Neural cell (in vitro differentiated cells): ENCODE measurements around the gene SYNC. TPM values are rescaled to one million over a fixed set of nuclear protein-coding genes. Genes with fewer than 3 reads are reported as not detected.

Source experiments
- H2AFZ ChIP-seq: fragments of 200-600, 300-800 bp; sonication (generic), shearing (Covaris generic); 2 replicates; pipeline ENCODE4 v1.6.0; 2014; ENCODE audit warnings: low read depth, mild to moderate bottlenecking, antibody characterized with exemption, low read length, moderate library complexity
- H3F3A ChIP-seq: fragments of 200-600 bp; shearing (Covaris generic); 2 replicates; pipeline ENCODE4 v1.6.1; 2016; ENCODE audit warnings: mild to moderate bottlenecking, moderate library complexity, mixed read lengths, antibody characterized with exemption, low read length; ENCODE audit not compliant: insufficient read depth, poor library complexity, severe bottlenecking
- H3K27ac ChIP-seq: fragments of 200-600, 300-800 bp; sonication (generic), shearing (Covaris generic); 2 replicates; pipeline ENCODE4 v1.5.1; 2014; ENCODE audit warnings: mild to moderate bottlenecking, low read length, moderate library complexity
- H3K27me3 ChIP-seq: fragments of 300-800, 200-600 bp; sonication (generic), shearing (Covaris generic); 2 replicates; pipeline ENCODE4 v1.6.0; 2014; ENCODE audit warnings: mild to moderate bottlenecking, low read depth, low read length, moderate library complexity; ENCODE audit not compliant: insufficient read depth
- H3K36me3 ChIP-seq: fragments of 300-800, 200-600 bp; sonication (generic), shearing (Covaris generic); 2 replicates; pipeline ENCODE4 v1.5.1; 2014; ENCODE audit warnings: mild to moderate bottlenecking, antibody characterized with exemption, low read length, moderate library complexity; ENCODE audit not compliant: insufficient read depth
- H3K4me2 ChIP-seq: fragments of 300-800, 200-600 bp; sonication (generic), shearing (Covaris generic); 2 replicates; pipeline ENCODE4 v1.6.0; 2014; ENCODE audit warnings: mild to moderate bottlenecking, low read length
- H3K4me3 ChIP-seq: fragments of 300-800, 200-600 bp; sonication (generic), shearing (Covaris generic); 2 replicates; pipeline ENCODE4 v1.5.1; 2014; ENCODE audit warnings: mild to moderate bottlenecking, low read length, moderate library complexity
- H3K79me2 ChIP-seq: fragments of 200-600 bp; shearing (Covaris generic); replicated peaks from 2 replicates; pipeline ENCODE4 v1.6.0; 2014; ENCODE audit warnings: mild to moderate bottlenecking, low read length, moderate library complexity; ENCODE audit not compliant: insufficient read depth
- H3K9ac ChIP-seq: fragments of 300-800, 200-600 bp; sonication (generic), shearing (Covaris generic); 2 replicates; pipeline ENCODE4 v1.6.1; 2016; ENCODE audit warnings: mild to moderate bottlenecking, low read length, mixed read lengths
- H3K9me2 ChIP-seq: fragments of 200-600 bp; shearing (Covaris generic); 2 replicates; pipeline ENCODE4 v1.6.1; 2016; ENCODE audit warnings: mild to moderate bottlenecking, low read length, mixed read lengths; ENCODE audit not compliant: insufficient read depth
- H3K9me3 ChIP-seq: fragments of 200-600, 300-800 bp; sonication (generic), shearing (Covaris generic); 2 replicates; pipeline ENCODE4 v1.6.1; 2016; ENCODE audit warnings: mild to moderate bottlenecking, mixed run types, low read length, moderate library complexity, mixed read lengths
- H4K20me1 ChIP-seq: fragments of 200-600 bp; shearing (Covaris generic); 2 replicates; pipeline ENCODE4 v1.6.1; 2016; ENCODE audit warnings: mild to moderate bottlenecking, mixed run types; ENCODE audit not compliant: insufficient read depth
- CTCF ChIP-seq: fragments of 450-650 bp; IDR thresholded peaks from 2 replicates; pipeline ENCODE4 v1.5.1; 2014; ENCODE audit warnings: antibody characterized with exemption, mild to moderate bottlenecking, moderate library complexity; ENCODE audit not compliant: poor library complexity, severe bottlenecking
- EP300 ChIP-seq: fragments of 450-650 bp; conservative IDR thresholded peaks from 2 replicates; pipeline ENCODE4 v1.6.1; 2014; ENCODE audit warnings: antibody characterized with exemption, mild to moderate bottlenecking, moderate library complexity; ENCODE audit not compliant: poor library complexity, severe bottlenecking
- EZH2 ChIP-seq: fragments of 200-600, 300-800 bp; shearing (Covaris generic), sonication (generic); IDR thresholded peaks from 2 replicates; pipeline ENCODE4 v1.6.1; 2014; ENCODE audit warnings: antibody characterized with exemption, low read length, borderline replicate concordance, mild to moderate bottlenecking; ENCODE audit not compliant: insufficient read depth, poor library complexity, severe bottlenecking
- MXI1 ChIP-seq: fragments of 450-650 bp; conservative IDR thresholded peaks from 2 replicates; pipeline ENCODE4 v1.6.1; 2014; ENCODE audit warnings: antibody characterized with exemption, mild to moderate bottlenecking; ENCODE audit not compliant: poor library complexity, severe bottlenecking
- POLR2AphosphoS5 ChIP-seq: IDR thresholded peaks from 2 replicates; pipeline ENCODE4 v1.6.1; 2012
- RAD21 ChIP-seq: fragments of 450-650 bp; conservative IDR thresholded peaks from 2 replicates; pipeline ENCODE4 v1.6.1; 2014; ENCODE audit warnings: antibody characterized with exemption, mild to moderate bottlenecking, moderate library complexity
- REST ChIP-seq: IDR thresholded peaks from 2 replicates; pipeline ENCODE4 v1.6.1; 2012; ENCODE audit warnings: borderline replicate concordance
- SMC3 ChIP-seq: fragments of 450-650 bp; conservative IDR thresholded peaks from 2 replicates; pipeline ENCODE4 v1.6.1; 2014; ENCODE audit warnings: antibody characterized with exemption, mild to moderate bottlenecking, moderate library complexity; ENCODE audit not compliant: poor library complexity
- TAF1 ChIP-seq: IDR thresholded peaks from 2 replicates; pipeline ENCODE4 v1.6.1; 2012; ENCODE audit warnings: low read depth
- polyA plus RNA-seq: library from polyadenylated mRNA; depleted of rRNA; stranded (reverse); fragments of >200 nt; gene quantifications from 2 replicates; pipeline ENCODE4 v1.2.3, GENCODE V29; 2014

Gene SYNC
- polyA plus RNA-seq, 1 donor from 2014 or later = not detected

GRCh38 chr1:32650248-32650751, 52.3 kb downstream of the SYNC start, which contains the start of gene ZBTB8OS:
Gene ZBTB8OS (minus strand): TSS chr1:32650550. CDS start chr1:32650529, 21 bp downstream.
- Histone ChIP-seq H3K9me3 (no peaks in the 10 kb centered on the region), H2AFZ (peak within 1 kb of the TSS; percentile 86), H3F3A (peaks cover 4% of the 10 kb centered on the region), H3K36me3 (no peaks in the 10 kb centered on the region), H3K4me3 (peak within 1 kb of the TSS; percentile 74), H3K27ac (peak within 1 kb of the TSS; percentile 100), H3K27me3 (no peaks in the 10 kb centered on the region), H4K20me1 (no peaks in the 10 kb centered on the region), H3K79me2 (peaks cover 69% of the 10 kb centered on the region), H3K9me2 (no peaks in the 10 kb centered on the region), H3K4me2 (peak within 1 kb of the TSS; percentile 87), H3K9ac (peak within 1 kb of the TSS; percentile 98)
- TF ChIP-seq RAD21 = no peak
- TF ChIP-seq TAF1 = peak; percentile 44
- TF ChIP-seq MXI1 = peak; percentile 93
- TF ChIP-seq SMC3 = peak; percentile 25
- TF ChIP-seq REST = peak; percentile 80
- no peak for TF ChIP-seq CTCF
- no peak for TF ChIP-seq EP300
- TF ChIP-seq EZH2 = no peak
- peak; percentile 85 for TF ChIP-seq POLR2AphosphoS5

GRCh38 chr1:32647308-32648134, 55.0 kb downstream of the SYNC start:
- H3K9me2 ChIP-seq = no peaks in the 10 kb centered on the region
- H3K9ac ChIP-seq = no peak overlapping the region
- no peaks in the 10 kb centered on the region for H4K20me1 ChIP-seq
- no peak overlapping the region for H3K27ac ChIP-seq
- H3K9me3 ChIP-seq = no peaks in the 10 kb centered on the region
- no peaks in the 10 kb centered on the region for H3K27me3 ChIP-seq
- no peaks in the 10 kb centered on the region for H3K36me3 ChIP-seq
- TF ChIP-seq EP300 (no peak), RAD21 (no peak), SMC3 (no peak), EZH2 (no peak), MXI1 (no peak), CTCF (no peak), REST (no peak), TAF1 (no peak), POLR2AphosphoS5 (no peak)
- peaks cover 4% of the 10 kb centered on the region for H3F3A ChIP-seq
- H3K4me3 ChIP-seq = peak overlapping the region; percentile 15
- no peak overlapping the region for H3K4me2 ChIP-seq
- H3K79me2 ChIP-seq = peaks cover 46% of the 10 kb centered on the region
- H2AFZ ChIP-seq = no peak overlapping the region
